Coronary artery (tissue), 2 donors: ENCODE results near the gene TOMM5.
"Not testable (repeated sequence)": the region's sequence is repeated elsewhere in the genome, so short reads cannot be mapped to it uniquely, and the experiment has no call there.

Source experiments
- DNase-seq: peaks from one replicate; pipeline ENCODE4 v3.0.0-alpha.2; 2017; ENCODE audit warnings: low spot score
- H3K27ac ChIP-seq, 2 donors: fragments of 200-600 bp; sonication (generic); one replicate each; pipeline ENCODE4 v1.5.1; 2016 to 2019
- H3K4me3 ChIP-seq: fragments of 200-600 bp; sonication (generic); 2 replicates; pipeline ENCODE4 v1.5.1; 2016; ENCODE audit warnings: mild to moderate bottlenecking, moderate library complexity
- TF ChIP-seq, protein P1 (sequence below): fragments of 200-600 bp; sonication (generic); IDR thresholded peaks from one replicate; pipeline ENCODE4 v1.5.1; 2019; ENCODE audit warnings: antibody characterized with exemption

Gene TOMM5

DNA sequence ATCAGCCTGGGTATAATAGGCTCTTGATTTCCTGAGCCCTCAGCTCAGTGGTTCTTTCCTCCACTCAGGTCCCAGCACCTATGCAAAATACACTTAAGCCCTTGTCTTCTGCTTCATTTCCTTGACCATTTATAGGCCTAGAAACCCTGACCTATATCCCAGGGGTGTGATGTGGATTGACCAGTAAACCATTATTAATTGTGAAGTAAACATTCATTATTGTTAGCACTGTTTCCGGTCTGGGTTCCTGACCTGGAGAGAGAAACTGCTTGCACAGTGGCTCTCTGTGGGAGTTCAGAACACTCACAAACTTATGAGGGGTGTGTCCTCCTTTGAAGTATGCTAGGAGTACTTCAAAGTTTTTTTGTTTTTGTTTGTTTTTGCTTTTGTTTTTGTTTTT is 19.6 kb upstream of the TOMM5 start:
- Histone ChIP-seq H3K4me3 (no peak overlapping the region), H3K27ac (no peak overlapping the region)
- DNase-seq: no peak
- TF ChIP-seq, protein P1, sequence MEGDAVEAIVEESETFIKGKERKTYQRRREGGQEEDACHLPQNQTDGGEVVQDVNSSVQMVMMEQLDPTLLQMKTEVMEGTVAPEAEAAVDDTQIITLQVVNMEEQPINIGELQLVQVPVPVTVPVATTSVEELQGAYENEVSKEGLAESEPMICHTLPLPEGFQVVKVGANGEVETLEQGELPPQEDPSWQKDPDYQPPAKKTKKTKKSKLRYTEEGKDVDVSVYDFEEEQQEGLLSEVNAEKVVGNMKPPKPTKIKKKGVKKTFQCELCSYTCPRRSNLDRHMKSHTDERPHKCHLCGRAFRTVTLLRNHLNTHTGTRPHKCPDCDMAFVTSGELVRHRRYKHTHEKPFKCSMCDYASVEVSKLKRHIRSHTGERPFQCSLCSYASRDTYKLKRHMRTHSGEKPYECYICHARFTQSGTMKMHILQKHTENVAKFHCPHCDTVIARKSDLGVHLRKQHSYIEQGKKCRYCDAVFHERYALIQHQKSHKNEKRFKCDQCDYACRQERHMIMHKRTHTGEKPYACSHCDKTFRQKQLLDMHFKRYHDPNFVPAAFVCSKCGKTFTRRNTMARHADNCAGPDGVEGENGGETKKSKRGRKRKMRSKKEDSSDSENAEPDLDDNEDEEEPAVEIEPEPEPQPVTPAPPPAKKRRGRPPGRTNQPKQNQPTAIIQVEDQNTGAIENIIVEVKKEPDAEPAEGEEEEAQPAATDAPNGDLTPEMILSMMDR: no peak

DNA sequence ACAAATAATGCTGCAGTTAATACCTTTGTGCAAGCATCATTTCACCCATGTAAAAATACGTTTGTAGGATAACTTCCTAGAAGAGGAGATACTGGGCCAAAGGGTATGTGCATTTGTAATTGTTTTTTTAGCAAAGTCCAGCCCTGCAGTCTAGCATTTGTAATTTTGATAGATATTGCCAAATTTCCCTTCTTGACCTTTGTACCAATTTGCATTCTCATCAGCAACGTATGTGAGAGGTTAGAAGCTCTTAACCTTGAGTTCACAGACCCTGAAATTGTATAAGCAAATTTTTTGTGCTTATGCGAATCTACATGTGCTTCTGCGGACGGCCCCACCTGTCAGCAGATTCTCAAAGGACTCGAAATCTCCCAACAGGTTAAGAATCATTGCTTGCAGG is 18.6 kb upstream of the TOMM5 start:
- H3K4me3 ChIP-seq: no peak overlapping the region
- H3K27ac ChIP-seq: no peak overlapping the region
- DNase-seq: no peak
- TF ChIP-seq, protein P1: no peak

DNA sequence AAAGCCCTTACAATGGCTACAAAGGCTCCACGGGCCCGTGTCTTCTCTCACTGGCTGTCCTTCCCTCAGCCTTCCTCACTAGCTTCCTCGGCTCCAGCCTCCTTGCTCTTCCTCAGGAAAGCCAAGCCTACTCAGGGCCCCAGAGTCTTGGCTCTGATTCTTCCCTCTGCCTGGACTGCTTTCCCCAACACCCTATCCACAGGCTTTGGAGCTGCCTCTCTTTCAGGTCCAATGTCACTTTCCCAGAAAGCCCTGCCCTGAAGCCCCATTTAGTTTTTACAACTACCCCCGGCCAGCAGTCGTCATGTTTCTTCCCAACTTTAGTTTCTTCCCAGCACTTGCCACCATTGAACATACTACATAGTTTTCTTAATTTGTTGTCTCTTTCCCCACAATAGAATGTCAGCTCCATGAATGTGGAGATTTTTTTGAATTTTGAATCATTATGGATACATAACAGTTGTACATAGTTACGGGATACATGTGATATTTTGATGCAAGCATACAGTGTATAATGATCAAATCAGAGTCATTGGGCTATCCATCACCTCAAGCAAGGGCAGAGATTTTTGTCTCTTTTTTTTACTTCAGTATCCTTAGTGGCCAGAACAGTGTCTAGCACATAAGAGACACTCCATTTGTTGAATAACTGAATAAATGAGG is 17.5 kb upstream of the TOMM5 start:
- TF ChIP-seq, protein P1: no peak
- H3K4me3 ChIP-seq: no peak overlapping the region
- no peak overlapping the region for H3K27ac ChIP-seq
- DNase-seq: no peak

DNA sequence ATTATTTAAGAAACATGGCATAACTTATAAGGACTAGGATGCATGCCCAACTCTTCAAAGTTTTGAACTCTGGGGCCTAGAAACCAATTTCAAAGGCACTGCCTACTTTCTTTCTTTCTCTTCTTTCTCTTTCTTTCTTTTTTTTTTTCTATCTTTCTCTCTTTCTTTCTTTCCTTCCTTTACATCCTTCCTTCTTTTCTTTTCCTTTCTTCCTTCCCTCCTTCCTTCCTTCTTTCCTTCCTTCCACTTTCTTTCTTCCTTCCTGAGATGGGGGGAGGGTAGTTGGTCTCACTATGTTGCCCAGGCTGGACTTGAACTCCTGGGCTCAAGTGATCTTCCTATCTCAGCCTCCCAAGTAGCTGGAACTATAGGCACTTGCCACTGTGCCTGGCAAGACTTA is 15.9 kb upstream of the TOMM5 start:
- Histone ChIP-seq H3K4me3 (no peak overlapping the region), H3K27ac (no peak overlapping the region)
- no peak for DNase-seq
- TF ChIP-seq, protein P1: no peak

DNA sequence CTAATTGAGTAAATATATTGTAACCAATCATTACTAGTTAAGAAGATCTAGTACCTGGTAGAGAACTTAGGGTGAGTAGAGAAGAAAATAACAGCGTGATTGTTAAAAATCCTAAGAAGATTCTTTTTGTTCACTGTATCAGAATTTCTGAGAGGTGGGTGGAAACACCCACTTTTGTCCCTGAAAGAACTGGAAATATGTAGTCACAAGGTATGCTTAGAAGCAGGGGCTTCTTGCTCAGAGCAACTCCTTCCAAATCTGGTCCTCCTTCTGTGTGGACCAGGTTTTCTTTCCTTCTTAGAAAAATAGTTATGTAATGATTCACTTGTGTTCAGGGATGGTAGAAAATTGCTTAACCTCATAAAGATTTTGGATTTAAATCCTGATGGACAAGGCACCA is 11.9 kb upstream of the TOMM5 start:
- TF ChIP-seq, protein P1: no peak
- no peak for DNase-seq
- no peak overlapping the region for H3K27ac ChIP-seq
- no peak overlapping the region for H3K4me3 ChIP-seq

DNA sequence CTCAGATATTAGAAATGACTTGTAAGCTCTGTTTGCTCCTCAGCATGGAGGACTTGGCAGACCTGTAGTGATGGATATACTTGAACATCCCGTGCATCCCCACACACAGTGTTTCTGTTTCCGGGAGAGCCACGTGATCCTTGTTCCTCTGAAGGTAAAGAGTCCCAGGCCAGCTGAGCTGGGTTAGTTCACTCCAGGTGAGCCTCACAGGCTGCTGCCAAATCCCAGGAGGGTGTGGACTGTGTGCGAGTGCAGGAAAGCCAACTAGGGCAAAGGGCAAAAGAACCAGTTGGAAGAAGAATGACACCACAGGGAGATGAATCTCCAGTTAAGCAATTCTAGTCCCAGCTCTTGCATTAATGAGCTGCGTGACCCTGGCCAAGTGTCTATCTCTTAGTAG is 10.4 kb upstream of the TOMM5 start:
- Histone ChIP-seq H3K4me3 (no peak overlapping the region), H3K27ac (no peak overlapping the region)
- TF ChIP-seq, protein P1: no peak
- no peak for DNase-seq

DNA sequence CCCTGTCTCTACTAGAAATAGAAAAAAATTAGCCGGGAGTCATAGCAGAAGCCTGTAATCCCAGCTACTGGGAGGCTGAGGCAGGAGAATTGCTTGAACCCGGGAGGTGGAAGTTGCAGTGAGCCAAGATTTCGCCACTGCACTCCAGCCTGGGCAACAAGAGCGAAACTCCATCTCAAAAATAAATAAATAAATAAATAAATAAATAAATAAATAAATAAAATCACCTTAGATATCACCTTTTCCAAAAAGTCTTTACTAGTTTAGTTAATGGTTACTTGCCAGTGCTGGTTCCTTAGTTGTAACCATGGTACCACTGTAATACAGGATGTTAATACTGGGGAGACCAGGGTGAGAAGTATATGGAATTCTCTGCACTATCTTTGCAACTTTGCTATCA is 9.7 kb upstream of the TOMM5 start:
- not testable (repeated sequence) for DNase-seq, H3K4me3 ChIP-seq, H3K27ac ChIP-seq
